ENCODE data around the gene SLC25A34.

DNA sequence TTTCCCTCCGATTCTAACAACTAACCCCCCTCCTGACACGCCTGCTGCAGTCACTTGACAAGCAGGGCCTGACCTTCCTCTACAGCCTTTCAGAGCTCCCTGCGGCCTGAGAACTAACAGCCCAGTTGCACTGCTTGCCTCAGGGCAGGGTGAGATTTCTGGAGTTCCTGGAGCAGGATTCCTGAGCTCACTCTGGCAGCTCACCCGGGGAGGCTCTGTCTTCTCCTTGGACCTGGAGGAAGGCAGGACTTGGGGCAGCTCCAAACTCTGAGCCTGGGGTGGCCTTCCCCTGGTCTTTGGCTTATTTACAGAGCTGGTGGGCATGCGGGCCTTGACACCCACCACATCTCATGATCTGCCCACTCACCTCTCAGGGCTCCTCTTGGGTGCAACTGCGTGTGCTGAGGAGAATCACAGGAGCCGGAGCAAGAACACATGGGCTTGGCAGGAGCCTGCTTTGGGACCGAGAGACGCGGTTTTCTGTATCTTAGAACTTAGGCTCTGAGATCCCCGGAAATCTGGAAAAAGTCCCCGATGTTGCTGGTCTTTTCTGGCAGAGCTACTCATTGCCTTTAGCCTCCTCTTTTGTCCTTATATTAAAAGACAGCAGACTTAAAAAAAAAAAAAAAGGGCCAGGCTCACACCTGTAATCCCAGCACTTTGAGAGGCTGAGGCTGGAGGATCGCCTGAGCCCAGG lies 13.1 kb upstream of the SLC25A34 start:
- TF ChIP-seq, protein P1, sequence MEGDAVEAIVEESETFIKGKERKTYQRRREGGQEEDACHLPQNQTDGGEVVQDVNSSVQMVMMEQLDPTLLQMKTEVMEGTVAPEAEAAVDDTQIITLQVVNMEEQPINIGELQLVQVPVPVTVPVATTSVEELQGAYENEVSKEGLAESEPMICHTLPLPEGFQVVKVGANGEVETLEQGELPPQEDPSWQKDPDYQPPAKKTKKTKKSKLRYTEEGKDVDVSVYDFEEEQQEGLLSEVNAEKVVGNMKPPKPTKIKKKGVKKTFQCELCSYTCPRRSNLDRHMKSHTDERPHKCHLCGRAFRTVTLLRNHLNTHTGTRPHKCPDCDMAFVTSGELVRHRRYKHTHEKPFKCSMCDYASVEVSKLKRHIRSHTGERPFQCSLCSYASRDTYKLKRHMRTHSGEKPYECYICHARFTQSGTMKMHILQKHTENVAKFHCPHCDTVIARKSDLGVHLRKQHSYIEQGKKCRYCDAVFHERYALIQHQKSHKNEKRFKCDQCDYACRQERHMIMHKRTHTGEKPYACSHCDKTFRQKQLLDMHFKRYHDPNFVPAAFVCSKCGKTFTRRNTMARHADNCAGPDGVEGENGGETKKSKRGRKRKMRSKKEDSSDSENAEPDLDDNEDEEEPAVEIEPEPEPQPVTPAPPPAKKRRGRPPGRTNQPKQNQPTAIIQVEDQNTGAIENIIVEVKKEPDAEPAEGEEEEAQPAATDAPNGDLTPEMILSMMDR (IDR thresholded peaks at IDR 0.05), result no peak
- no peak for TF ChIP-seq POLR2A (IDR thresholded peaks at IDR 0.05)

Data from lower leg skin (tissue), 3 donors.